ENCODE data around the gene IL1RN. TPM values are rescaled to one million over a fixed set of nuclear protein-coding genes. Genes with fewer than 3 reads are reported as not detected.
A peak's percentile ranks its signal among the peaks of the same experiment; 100 is the strongest.

The IL1RN gene
- total RNA-seq, 1 donor from 2014 or later: not detected

DNA sequence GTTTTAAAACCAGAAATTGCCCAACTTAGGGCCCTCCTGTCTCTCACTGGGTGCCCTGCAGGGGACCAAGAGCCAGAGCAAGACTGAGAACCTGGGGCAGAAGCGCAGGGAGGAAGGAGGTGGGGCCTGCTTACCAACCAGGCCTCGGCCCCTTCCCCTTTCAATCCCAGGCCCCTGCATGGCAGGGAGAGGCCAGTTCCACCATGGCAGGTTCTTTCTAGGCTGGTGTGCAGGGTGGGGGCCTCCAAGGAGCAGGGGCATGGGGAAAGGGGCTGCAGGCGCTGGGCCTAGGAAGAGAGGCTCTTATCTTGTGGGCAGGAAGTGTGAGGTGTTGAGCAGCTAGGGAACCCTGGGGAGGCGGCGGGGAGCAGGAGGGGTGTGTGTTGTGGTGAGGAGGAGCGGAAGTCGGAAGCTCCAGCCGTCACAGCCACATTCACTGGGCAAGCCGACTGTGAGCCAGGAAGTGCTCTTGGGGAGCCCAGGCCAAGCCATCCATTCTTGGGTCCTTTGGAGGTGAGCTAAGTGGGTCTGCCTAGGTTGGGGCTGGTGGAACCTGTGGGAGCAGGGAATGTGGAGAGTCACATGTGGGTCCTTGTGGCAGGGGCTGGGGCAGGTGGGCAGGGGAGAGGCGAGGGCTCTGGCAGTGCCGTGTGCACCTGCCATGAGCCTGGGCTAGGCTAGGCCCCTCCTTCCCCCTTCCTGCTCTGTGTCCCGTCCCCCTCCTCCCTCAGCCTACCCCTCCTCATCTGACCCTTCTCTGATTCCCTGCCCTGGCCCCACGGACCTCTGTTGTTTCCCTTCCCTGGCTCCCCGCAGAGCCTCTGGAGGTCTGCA, 46.4 kb downstream of the IL1RN start, which contains the start of gene PSD4:
Gene PSD4, plus strand, starts transcription at position 430 of the 834 bp plus-strand sequence. CDS start 8,486 bp downstream, outside the sequence.
- no peak for DNase-seq (ENCODE audit: low read depth in 2 of 2)

DNA sequence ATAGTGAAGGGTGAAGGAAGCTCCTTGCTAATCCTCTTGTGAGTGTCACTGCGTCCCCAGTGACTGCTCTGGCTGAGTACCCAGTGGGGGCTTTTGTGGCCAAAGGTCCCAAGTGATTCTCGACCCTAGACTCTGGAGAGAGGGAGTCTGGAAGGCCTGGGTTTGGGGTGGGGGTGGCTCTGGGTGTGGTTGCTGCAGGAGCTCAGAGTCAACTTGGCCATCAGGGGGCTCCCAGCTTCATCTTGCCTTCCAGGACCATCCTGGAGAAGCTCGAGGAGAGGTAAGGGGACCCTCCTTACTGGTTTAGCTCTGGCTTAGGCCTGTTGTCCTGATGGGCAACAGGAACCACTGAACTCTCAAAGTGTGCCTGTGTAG, 47.0 kb downstream of the IL1RN start:
- no peak for DNase-seq (ENCODE audit: low read depth in 2 of 2)

GRCh38 chr2:113175042-113175628, 47.7 kb downstream of the IL1RN start:
- no peak for DNase-seq (ENCODE audit: low read depth in 2 of 2)

DNA sequence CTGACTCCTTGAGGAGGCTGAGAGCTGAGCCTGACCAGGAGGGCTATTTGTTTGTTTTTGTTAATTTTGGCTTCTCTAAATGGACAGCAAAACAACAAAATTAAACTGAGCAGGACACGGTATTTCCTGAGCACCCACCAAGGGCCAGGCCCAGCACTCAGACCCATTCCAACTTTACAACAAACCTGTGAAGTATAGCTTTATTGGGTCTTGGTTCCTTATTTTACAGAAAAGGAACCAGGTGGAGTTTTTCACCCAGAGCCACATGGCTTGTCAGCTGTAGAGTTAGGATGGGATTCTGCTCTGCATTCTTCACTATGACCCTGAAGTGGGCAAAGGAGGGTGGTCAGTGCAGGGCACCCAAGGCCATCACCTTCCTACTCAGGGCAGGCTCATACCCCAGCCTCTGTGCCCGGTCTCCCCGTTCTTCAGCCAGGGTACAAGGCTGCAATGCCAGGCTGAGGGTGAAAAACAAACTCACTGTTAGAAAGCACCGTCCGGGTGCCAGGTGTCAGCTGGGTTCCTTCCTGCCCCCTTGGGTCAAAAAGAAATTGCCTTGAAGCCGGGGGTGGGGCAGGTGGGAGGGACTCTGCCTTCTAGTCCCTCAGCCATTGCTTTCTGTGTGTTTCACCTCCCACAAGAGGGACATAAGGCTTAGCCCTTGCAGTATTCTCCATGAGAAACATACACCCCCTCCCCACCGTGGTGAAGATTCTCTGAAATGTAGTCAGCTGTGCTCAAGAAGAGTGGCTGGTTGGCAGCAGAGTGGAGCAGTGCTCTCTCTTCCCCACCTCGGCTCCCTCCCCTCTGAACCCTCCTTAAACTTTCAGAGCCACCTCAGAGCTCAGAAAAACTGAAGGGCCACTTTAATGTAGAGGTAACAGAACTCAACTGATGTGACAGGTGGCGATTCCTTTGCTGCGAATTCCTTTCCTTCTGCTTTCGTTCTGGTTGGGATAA, 48.6 kb downstream of the IL1RN start:
- no peak for DNase-seq (ENCODE audit: low read depth in 2 of 2)

GRCh38 chr2:113176696-113177355, 49.4 kb downstream of the IL1RN start:
- DNase-seq (ENCODE audit: low read depth in 2 of 2): no peak

GRCh38 chr2:113178069-113178746, 50.8 kb downstream of the IL1RN start:
- DNase-seq (ENCODE audit: low read depth in 2 of 2): no peak

DNA sequence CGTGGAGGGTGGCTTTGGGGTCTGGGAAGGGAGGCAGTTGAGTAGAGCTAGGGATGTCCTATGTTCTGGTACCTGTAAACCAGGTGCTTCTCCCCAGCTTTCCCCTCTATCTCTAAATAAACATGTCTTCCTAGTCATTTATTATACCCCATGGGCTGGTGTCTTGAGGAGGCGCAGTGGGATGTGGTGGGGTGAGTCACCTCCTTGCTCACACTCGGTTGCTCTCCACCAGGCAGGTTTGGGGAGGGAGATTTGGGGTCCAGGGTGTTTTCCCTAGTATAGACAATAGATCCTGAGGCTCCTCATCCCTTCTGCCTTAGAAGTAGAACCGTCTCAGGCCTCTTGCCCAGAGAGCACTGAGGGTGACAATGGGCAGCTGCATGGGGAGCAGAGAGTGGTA, 51.5 kb downstream of the IL1RN start:
- no peak for DNase-seq (ENCODE audit: low read depth in 2 of 2)

GRCh38 chr2:113179446-113180045, 52.1 kb downstream of the IL1RN start:
- DNase-seq (ENCODE audit: low read depth in 2 of 2): no peak

DNA sequence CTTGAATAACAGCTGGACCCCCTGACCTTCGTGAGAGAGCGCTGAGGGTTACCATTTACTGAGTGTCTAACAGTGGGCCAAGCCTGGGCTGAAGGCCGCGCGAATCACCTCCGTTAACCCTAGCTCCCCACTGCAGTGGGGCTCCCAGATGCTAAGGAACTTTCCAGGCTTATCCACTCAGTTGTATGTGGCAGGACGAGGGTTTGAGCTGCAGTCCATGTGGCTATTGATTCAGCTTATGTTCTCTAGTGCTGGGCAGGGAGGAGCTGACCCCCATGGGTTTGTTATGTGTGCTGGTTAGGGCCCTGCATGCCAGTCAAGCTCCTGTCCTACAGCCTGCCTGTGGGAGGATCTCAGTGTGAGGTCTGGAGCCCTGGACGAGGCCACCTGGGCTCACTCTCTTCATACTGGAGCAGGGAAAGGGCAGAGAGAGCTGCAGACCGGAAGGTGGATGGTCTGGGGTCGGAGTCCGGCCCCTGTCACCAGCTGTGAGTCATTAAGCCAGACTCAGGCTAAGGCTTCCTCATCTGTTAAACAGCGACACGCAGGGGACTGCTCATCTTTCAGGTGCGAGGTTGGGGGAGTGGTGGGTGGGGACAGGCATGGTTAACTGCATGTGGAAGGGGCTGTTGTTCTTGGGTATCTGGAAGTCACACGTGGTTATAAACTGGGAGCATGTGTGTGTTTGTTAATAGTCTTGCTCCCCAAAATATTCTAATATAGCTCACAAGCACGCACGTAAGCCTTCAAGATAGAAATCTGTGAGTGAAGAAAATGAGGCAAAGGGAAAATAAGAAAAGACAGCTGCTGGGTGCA, 52.9 kb downstream of the IL1RN start:
- DNase-seq (ENCODE audit: low read depth in 2 of 2): no peak

DNA sequence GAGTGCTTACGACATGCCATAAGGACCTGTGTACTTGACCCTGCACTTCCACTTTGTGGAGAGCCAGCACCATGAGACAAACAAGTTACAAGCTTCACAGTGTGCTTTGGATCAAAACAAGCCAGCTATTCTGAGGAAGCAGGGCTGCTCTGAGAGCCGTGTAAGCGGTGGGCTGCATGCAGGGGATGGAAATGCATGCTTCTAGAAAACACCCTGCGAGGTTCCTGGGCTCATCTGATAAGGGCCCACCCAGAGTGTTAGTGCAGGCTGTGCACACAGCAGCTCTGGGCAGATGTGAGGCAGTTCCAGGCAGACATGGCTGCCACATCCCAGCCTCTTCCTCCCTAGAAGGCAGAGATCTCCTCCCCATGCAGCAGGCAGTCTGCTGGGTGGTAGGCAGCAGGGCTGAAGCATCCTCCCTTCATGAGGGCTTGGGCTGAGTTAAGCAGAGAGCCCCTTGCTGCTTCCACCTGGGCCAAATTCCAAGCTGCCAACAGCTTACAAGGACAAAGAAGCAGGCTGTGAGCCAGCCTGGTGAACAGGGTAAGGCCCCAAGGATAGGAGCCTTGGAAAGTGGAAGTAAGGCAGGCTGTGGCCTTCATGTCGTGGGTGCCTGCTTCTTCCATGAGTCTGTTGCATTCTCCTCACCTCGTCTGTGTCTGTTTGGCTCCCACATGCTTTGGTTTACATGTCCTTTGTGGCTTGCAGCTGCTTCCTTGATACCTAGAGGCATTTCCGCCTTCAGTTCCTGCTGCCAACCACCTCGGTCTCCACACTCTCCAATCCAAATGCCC, 54.1 kb downstream of the IL1RN start:
- DNase-seq (ENCODE audit: low read depth in 2 of 2): peak; percentile 14 to 29

GRCh38 chr2:113182471-113183260, 55.3 kb downstream of the IL1RN start:
- no peak for DNase-seq (ENCODE audit: low read depth in 2 of 2)

GRCh38 chr2:113183264-113183663, 55.9 kb downstream of the IL1RN start:
- DNase-seq (ENCODE audit: low read depth in 2 of 2): no peak

Other genes starting within 250 kb of the IL1RN start
- not detected in 2 replicates for gene IL37, start 216.4 kb upstream of the IL1RN start, total RNA-seq
- gene IL36G, start 149.6 kb upstream of the IL1RN start, total RNA-seq: not detected in 2 replicates
- gene IL36A, start 122.1 kb upstream of the IL1RN start, total RNA-seq: not detected in 2 replicates
- not detected in 2 replicates for gene IL36B, start 74.7 kb upstream of the IL1RN start, total RNA-seq
- gene IL36RN, start 68.4 kb upstream of the IL1RN start, total RNA-seq: not detected in 2 replicates
- gene IL1F10, start 59.6 kb upstream of the IL1RN start, total RNA-seq: not detected in 2 replicates
- gene PSD4, start 46.4 kb downstream of the IL1RN start, total RNA-seq: 0.39 and 0.51 TPM in 2 replicates
- gene PAX8, start 151.3 kb downstream of the IL1RN start, total RNA-seq: under 0.01 TPM in 2 replicates